GM21619 (cell line): ENCODE measurements around the gene ZNF619.
"Not testable (repeated sequence)": the region's sequence is repeated elsewhere in the genome, so short reads cannot be mapped to it uniquely, and the experiment has no call there.

Experiments
- ATAC-seq: cut with Tn5 transposase; IDR thresholded peaks from one replicate; pipeline ENCODE4 v1.9.1; 2021; ENCODE audit not compliant: unreplicated experiment

ZNF619 gene

GRCh38 chr3:40476478-40477470, at the start of gene ZNF619:
Gene ZNF619 (plus strand): TSS chr3:40477122. CDS start chr3:40477980, 858 bp downstream.
- ATAC-seq, result peak; percentile 76

- no peak for ATAC-seq
Measured at GRCh38 chr3:40432793-40433192, 44.1 kb upstream of the ZNF619 start.

- ATAC-seq, result no peak
Measured at GRCh38 chr3:40437889-40438288, 39.0 kb upstream of the ZNF619 start.

GRCh38 chr3:40445062-40445461, 31.9 kb upstream of the ZNF619 start:
- no peak for ATAC-seq

- no peak for ATAC-seq
Measured at GRCh38 chr3:40445880-40446279, 31.0 kb upstream of the ZNF619 start.

GRCh38 chr3:40450438-40450837, 26.5 kb upstream of the ZNF619 start:
- ATAC-seq, result no peak

- no peak for ATAC-seq
Measured at GRCh38 chr3:40451551-40451950, 25.4 kb upstream of the ZNF619 start.

- ATAC-seq, result no peak
Measured at GRCh38 chr3:40452057-40452456, 24.9 kb upstream of the ZNF619 start.

GRCh38 chr3:40452562-40452875, 24.4 kb upstream of the ZNF619 start:
- no peak for ATAC-seq

GRCh38 chr3:40452876-40453730, 23.8 kb upstream of the ZNF619 start:
- ATAC-seq, result peak; percentile 94

GRCh38 chr3:40453933-40454332, 23.0 kb upstream of the ZNF619 start:
- ATAC-seq, result no peak

- no peak for ATAC-seq
Measured at GRCh38 chr3:40455328-40455727, 21.6 kb upstream of the ZNF619 start.

GRCh38 chr3:40456279-40456939, 20.5 kb upstream of the ZNF619 start:
- ATAC-seq, result no peak

- ATAC-seq, result peak; percentile 64
Measured at GRCh38 chr3:40456940-40457823, 19.7 kb upstream of the ZNF619 start, which contains the start of gene RPL14. Gene RPL14 (plus strand): TSS chr3:40457339. CDS start chr3:40457472, 133 bp downstream.

- ATAC-seq, result no peak
Measured at GRCh38 chr3:40458473-40458872, 18.4 kb upstream of the ZNF619 start.

GRCh38 chr3:40460481-40460880, 16.4 kb upstream of the ZNF619 start:
- not testable (repeated sequence) for ATAC-seq

- ATAC-seq, result no peak
Measured at GRCh38 chr3:40461161-40461560, 15.8 kb upstream of the ZNF619 start.

GRCh38 chr3:40462838-40463237, 14.1 kb upstream of the ZNF619 start:
- not testable (repeated sequence) for ATAC-seq

- ATAC-seq, result no peak
Measured at GRCh38 chr3:40463579-40463978, 13.3 kb upstream of the ZNF619 start.
